GM19328 (cell line): ENCODE data around the gene NME3.

Experiments used
- ATAC-seq: cut with Tn5 transposase; IDR thresholded peaks from one replicate; pipeline ENCODE4 v1.9.1; 2021; ENCODE audit warnings: mild to moderate bottlenecking, moderate library complexity; ENCODE audit not compliant: unreplicated experiment

The NME3 gene

DNA sequence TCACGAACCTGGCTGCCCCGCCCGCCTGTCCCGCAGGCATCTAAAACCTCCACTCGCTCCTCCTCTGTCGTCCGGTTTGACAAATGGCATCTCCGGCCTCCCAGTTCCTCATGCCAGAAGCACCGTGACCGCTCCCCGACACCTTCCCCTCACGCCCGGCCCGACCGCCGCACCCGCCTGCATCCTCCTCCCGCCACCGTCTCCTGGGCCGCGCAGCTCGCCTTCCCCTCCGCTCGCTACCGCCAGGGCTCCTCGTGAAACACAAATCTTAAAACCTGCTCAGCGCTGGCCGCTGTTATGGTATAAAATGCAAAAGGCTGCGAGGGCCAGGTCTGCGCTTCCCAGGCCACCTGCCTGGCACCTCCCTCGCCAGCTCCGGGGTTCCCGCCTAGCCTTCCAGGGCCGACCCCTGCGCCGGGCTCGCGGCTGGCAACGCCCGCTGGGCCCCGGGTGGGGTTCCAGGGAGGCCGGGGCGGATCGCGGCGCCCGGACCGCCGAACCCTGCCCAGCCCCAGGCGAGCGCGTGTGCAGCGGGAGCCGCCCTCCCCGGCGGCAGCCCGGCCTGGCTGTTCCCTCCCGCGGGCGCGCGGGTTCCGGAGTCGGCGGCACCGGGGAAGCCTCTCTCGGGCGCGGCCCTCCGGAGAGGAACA lies 10.5 kb upstream of the NME3 start:
- ATAC-seq: peak; percentile 6

DNA sequence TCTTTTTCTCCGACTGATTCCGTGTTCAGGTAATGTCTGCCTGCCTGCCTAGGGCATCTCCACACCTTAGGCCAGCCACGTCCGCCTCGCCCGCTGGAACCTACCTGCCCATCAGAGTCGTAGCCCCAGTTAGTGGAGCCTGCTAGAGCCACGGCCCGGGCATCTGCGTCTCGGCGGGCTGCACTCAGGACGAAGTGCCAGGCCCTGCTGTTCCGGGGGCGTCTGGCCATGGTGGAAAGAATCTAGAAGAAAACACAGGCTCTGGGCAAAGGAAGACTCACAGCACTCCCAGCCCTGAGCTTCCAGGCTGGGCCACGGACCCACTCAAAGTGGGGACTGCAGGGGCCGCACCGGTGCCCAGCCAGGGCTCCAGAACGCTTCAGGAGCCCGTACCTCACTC lies 9.9 kb upstream of the NME3 start:
- no peak for ATAC-seq

DNA sequence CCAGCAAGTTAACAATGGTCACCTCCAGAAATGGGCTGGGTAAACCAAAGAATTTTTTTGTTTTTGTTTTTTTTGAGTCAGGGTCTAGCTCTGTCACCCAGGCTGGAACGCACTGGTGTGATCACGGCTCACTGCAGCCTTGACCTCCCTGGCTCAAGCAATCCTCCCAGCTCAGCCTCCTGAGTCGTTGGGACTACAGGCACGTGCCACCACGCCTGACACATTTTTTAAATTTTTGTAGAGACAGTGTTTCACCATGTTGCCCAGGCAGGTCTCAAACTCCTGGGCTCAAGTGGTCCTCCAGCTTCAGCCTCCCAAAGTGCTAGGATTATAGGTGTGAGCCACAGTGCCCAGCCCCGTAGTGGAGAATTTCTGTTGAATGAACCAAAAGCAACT lies 9.3 kb upstream of the NME3 start:
- ATAC-seq: no peak

DNA sequence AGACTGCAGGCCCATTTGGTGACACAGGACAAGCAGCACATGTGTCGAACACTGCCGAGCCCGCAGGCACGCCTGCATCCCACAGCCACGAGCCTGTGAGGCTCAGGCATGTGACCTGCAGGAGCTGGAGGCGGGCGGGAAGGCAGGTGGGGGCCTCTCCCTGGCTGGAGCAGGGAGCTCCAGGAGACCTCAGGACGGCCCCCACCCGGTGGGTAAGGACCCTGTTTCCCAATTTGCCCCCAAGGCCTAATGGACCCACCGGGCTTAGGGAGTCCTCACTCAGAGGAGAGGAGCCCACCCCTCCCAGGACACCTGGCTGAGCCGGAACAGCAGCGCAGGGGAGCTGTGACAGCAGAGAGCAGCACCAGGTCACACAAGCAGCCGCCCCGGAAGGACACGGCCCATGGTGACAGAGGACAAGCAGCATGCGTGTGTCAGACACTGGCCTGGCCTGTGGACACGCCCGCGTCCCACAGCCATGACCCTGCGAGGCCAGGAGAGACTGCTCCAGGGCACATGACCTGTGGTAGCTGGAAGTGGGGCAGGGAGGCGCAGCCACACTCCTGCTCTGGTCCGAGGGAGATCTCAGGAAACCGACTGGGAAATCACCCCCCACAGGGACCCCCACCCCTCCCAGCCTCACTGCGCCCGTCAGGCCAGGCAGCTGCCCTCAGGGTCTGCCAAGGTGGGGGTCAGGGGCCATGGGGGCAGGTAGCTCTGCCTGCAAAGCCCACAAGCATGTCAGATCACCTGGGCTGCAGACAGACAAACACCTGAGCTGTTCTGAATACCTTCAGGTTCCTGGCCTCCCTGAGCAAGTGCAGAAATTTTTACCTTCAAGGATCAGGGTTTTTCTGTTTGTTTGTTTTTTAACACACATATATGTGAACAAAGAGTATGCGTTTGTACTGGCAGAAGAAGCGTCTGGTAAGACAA lies 8.7 kb upstream of the NME3 start:
- no peak for ATAC-seq

DNA sequence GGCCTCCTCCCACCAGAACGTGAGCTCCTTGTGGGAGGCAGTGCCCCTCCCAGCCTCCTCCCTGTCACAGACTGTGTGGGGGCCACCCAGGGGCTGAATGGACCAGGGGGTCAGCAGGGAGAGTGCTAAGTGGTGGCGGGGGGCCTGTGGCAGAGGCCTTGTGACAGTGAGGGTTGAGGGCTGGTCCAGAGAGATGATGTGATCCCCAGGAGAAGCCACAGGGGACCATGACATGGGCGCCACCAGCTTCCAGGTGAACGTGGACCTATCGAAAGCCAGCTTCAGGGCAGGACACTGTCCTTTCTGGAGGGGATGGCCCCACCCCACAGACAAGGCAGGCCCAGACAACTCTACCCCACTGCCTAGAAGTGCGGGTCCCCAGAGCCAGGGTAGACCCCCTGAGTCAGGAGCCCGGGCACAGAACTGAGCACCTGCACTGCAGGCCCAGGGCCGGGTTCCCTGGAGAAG lies 7.9 kb upstream of the NME3 start:
- ATAC-seq: no peak

DNA sequence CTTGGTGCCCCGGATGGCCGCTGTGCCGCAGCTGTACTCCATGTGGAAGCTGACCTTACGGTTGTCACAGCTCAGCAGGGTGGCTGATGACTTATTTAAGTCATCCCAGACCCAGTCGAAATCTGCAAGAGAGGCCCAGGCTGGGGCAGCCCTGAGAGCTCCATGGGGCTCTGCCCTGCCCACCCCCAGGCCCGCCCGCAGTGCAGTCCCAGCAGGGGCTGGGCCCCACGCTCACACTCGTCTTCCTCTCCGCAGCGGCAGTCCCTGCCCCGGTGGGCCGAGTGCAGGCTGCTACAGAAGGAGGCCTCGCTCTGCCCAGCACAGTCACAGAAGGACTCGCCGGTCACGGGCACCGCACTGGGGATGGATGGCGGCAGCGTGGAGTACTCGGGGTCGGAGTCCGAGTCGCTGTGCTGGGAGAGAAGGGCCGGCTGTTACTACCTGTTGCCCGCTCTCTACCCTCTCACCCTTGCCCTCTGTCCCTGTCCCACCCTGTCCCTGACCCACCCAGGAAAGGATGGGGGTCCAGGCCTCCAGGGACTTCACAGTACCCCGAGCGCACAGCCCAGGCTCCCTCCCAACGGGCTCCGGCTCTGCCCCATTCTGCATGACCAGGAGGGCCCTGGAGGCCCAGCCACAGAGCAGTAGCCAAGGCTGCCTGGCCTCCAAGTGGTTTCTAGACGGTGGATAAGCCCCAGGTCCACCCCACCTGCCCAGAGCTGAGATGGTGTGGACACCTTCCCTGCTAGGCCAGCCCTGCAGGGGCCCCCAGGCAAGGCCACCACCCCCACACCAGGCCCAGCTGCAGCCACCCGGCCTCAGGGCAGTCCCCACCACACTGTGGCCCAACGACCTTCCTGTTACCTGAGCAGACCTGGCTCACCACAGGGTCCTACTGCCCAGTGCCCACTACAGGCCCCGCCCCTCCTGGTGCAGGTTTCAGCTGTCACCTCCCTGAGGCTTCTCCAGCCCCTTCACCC lies 7.1 kb upstream of the NME3 start:
- no peak for ATAC-seq

DNA sequence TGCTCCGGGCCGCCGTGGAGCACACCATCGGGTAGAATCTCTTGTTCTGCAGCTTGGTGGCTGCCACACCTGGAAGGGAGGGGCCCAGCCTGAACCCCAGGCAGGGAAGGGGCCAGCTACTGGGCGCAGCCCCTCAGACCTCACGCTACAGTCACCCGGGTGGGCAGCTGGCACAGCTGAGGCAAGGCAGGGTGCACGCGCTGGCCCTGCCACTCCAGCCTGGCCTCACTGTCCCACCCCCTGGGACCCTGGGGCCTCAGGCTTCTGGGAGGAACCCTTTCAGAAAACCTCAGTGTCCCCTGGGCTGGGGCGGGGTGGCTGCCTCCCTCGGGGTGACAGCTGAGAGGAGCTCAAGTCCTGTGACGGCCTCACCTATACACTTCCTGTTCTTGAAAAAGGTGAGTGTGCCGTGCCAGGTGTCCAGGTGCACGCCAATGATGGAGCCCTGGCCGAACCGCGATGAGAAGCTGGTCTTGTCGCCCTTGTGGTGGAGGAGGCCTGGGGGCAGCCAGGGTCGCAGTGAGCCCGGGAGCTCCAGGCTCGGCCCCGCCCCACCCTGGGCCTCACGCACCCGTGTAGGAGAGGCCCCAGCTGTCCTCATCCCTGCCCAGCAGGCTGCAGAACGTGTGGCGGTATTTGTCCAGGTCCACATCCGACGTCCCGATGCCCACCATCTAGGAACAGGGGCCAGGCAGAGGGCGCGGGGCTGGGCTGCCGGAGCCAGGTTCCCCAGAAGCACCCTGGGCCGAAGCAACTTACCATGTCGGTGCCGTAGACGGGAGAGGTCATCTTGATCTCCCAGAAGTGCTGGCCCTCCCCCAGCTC lies 6.2 kb upstream of the NME3 start:
- no peak for ATAC-seq

DNA sequence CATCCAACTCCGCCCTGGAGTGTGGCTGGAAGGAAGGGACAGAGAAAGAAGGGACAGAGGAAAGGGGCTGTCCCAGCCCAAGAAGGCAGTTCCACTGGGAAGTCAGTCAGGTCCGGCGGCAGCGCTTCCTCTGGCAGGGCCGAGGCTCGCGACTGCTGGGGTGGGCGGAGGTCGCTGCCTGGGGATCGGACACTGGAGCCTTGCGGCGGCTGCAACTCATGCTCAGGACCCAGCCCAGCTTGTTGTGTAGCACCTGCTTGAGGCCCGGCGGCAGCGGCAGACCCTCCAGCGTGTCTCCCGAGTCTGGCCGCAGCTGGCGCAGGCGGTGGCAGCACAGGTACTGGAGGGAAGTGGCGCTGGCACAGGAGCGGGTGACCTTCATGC lies 5.6 kb upstream of the NME3 start:
- ATAC-seq: no peak

DNA sequence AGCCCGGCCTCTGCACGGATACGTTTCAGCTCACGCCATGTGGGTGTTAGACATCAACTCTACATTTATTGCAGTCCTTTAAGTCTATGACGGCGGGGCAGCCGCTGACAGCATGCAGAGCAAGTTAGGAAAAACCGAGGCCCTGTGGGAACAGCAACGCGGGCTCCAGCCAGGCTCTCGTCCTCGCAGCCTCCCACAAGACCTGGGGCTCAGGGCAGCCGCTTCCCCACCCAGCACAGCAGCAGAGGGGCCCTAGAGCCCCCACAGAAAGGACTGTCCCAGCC lies 5.3 kb upstream of the NME3 start:
- no peak for ATAC-seq

DNA sequence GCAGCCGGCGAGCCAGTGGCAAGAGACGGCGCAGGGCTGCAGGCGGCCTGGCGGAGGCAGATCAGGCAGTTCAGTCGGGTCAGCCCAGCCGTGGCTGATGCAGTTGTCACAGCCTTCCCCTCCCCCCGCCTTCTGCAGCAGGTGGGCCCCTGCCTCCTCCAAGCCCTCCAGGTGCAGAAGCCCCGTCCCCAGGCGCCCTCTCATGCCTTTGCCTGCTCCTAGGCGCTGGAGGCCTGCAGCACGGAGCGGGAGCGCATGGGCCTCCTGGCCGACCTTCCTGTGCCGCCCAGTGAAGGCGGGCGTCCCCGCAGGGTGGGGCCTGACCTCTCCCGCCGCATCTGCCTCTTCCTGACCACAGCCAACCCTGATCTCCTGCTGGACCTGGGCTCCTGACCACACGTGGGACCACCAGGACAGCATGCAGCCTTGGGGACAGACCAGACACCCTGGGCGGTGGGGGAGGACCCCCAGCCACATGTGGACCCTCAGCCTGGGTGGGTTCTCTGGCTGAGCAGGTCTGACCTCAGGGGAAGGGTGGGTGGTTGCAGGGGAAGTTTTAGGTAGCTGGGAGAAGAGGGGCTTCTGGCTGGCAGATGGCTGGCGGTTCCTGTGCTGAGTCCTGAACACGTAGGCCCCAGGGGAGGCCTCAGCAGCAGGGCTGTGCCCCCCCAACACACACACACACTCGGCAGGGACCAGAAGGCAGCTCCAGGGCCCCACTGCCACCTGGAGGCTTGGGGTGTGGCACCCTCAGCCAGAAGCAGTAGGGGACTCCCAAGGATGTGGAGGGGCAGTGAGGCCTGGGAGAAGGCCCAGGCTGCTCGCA lies 4.7 kb upstream of the NME3 start:
- ATAC-seq: no peak

DNA sequence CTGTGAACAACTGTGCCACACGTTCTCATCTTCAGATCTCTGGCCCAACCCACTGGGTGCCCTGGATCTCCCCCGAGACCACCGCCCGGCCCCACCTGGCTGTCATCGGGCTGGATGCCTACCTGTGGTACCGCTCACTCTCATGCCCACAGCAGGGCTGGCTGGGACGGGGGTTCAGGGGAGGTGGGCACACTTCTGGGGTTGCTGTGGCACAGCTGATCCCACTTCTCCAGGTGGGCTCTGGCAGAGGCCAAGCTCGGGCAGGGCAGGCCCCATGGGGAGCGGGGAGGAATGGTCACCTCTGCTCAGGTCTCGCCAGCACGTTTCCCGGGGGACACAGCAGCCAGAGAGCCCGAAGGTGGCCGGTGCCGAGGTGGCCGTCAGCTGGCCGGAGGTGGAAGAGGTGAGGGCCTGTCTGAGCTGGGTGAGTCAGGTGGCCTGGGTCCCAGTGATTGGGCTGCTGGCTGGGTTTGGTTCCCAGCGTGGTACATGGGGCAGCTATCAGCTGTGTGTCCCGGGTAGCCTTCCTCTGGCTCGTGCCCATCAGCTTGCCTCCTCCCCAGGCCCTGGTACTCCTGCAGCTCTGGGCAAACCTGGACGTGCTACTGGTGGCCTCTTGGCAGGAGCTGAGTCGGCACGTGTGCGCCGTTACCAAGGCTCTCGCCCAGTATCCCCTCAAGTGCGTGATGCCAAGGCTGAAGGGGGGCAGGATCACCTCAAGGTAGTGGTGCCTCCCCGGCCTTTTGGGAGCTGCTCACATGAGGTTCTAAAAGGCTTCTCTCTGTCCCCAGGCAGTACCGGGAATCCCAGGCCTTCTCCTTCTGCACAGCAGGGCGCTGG lies 3.9 kb upstream of the NME3 start:
- no peak for ATAC-seq

DNA sequence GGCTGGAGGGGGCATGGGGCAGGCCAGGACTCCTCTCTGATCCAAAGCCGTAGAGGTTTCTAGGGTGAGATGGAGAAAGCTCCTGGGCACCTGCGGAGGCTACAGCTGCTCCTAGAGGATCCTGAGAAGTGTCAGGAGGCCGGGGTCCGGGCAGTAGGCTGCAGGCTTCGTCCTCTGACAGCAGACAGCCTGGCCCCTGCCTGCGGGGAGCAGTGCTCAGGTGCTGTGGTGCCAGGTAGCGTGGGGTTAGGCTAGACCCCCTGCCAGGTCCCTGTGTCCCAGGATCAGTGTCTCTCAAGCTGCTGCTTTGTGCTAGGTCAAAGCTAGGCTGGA lies 3.1 kb upstream of the NME3 start:
- no peak for ATAC-seq

DNA sequence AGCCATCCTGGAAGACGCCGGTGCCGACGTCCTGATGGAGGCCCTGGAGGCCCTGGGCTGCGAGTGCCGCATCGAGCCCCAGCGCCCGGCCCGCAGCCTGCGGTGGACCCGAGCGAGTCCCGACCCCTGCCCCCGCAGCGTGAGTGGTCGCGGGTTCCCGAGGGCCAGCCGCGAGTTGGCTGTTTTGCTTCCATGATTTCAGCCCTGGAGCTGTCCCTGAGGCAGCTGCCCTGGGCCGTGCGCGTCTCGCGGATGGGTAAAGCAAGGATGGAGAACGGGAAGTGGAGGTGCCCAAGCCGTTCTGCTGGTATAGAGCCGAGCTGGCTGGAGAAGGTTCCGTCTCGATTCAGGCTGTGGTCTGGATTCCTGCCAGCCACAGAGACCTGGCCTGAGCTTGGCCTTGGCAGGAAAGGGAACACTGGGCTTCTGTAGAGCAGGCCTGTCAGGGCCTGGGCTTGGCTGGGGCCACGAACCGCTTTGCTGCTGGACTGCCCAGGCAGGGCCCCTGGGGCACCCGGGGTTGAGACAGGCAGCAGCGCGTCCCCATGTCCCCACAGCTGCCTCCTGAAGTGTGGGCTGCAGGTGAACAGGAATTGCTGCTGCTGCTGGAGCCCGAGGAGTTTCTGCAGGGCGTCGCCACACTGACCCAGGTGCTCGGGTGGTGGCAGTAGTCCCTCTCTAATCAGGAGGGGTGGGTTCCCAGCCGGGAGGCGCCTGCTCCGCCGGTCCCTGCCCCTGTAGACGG lies 2.5 kb upstream of the NME3 start:
- ATAC-seq: no peak

DNA sequence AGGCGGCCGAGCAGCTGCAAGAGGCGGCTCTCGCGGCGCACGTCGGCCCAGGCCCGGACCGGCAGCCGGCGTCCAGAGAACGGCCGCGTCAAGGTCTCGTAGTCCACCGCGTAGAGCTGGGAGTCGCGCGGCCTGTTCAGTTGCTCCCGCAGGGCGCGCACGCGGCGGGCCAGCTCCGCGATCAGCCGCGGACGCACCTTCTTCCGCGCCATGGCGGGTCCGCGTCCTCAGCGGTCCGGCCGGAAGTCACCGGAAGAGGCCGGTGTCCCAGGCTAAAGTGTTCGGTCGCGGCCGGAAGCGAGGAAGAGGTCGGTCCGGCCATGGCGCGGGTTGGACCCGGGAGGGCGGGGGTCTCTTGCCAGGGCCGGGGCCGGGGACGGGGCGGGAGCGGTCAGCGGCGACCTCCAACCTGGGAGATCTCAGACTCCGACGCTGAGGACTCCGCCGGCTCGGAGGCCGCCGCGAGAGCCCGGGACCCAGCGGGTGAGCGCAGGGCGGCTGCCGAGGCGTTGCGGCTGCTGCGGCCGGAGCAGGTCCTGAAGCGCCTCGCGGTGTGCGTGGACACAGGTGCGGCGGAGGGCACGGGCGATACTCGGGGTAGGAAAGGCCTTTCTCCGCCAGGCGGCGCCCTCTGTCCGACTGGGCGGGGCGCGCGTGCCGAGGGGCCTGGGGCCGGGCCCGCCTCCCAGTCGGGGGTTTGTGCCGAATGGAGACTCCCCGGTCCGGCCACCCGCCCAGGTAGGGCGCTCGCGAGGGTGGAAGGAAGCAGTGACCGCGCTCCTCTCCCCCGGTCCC lies 1.8 kb upstream of the NME3 start, which contains the start of gene MRPS34:
Gene MRPS34, minus strand, starts transcription at position 227 of the 795 bp plus-strand sequence. Its CDS starts 15 bp downstream, at position 212.
- ATAC-seq: no peak

DNA sequence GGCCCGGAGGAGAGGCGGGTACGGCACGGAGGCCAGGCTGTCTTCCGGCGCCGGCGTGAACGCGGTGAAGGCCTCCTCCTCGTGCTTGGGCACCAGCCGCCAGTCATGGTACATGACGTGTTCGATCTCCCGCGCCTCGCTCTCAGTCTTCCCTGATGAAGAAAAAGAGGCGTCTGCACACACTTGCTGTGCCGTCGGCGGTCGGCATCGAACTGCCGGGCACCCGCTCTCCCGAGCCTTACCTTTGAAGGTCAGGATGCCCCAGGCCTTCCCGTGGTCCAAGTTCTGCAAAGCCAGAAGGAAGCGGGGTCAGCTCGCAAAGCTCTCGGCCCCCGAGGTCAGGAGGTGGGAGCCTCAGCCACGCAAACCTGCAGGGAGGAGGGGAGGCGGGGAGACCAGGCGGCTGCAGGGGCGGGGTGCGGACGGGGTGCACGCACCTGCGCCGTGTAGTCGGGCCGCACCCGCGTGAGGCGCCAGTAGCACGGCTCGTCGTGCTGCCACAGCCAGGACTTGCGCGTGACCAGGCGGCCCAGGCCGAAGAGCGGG lies 1.1 kb upstream of the NME3 start, which contains the start of gene EME2:
Gene EME2, plus strand, starts transcription at position 449 of the 546 bp plus-strand sequence. CDS start 418 bp downstream, outside the sequence.
- ATAC-seq: no peak

DNA sequence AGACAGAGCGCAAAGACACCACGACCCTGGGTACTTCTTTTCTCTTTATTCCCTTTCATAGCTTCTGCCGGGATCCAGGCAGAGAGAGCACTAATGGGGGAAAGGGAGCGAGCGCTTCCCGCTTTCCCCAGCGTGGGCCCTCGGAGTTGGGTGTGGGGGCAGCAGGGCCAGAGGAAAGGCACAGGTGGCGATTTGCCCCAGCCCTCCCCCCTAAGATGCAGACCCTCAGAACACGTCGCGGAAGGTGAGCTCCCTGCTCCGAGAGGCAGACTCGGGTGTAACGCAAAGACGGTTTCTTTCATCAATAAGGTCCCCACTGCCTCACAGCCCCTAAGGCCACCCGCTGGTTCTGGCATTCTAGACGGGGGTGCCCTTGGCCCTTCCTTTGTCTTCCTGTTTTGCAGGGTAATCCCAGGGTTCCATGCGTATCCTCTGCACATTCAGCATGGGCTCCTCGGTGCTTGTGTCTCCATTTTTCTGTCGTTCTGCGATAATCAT lies 570 bp upstream of the NME3 start:
- no peak for ATAC-seq
